A549 (cell line): ENCODE data around the gene FBXO5. TPM values are rescaled to one million over a fixed set of nuclear protein-coding genes. Genes with fewer than 3 reads are reported as not detected.
A peak's percentile ranks its signal among the peaks of the same experiment; 100 is the strongest.

Experiments used
- ATAC-seq, 2 experiments: fragments of 200-7000 bp in 1 of 2; fragments of >200 bp in 1 of 2; cut with Nextera tagmentation in 1 of 2; cut with Tn5 transposase in 1 of 2; 3 replicates each; pipeline versions ENCODE4 v1.8.0 to v1.9.1; 2018 to 2020; ENCODE audit warnings: mild to moderate bottlenecking in 1 of 2, moderate library complexity in 1 of 2
- CTCF ChIA-PET: fragments of 300-600 bp; sonication (Branson Sonifier 250); formaldehyde crosslinking; extraction: SDS; loops from one replicate; lab custom pipeline; 2021; ENCODE audit warnings: antibody characterized with exemption, inconsistent platforms; lab: Yijun Ruan, JAX
- POLR2A ChIA-PET: fragments of 350-600 bp; formaldehyde crosslinking; extraction: SDS; loops from one replicate; lab custom pipeline; 2021; ENCODE audit warnings: antibody characterized with exemption, inconsistent platforms; lab: Yijun Ruan, JAX
- DNase-seq, 2 experiments: peaks; one replicate each; pipeline versions ENCODE4 v3.0.0 to v3.0.0-alpha.2; 2011 to 2016; ENCODE audit warnings: low read depth in 1 of 2, low spot score in 1 of 2
- FAIRE-seq: peaks from 2 replicates; lab custom pipeline; 2011; peaks lifted over from hg19 to GRCh38; lab: Jason Lieb, UNC
- H3K27ac ChIP-seq, 2 experiments: fragments of >200 bp; sonication (Bioruptor Twin); formaldehyde crosslinking; 3 replicates each; pipeline ENCODE4 v1.5.1; 2016 to 2017
- H3K4me1 ChIP-seq: fragments of >200 bp; sonication (Bioruptor Twin); formaldehyde crosslinking; 3 replicates; pipeline ENCODE4 v1.6.1; 2016
- H3K4me2 ChIP-seq: fragments of >200 bp; sonication (Bioruptor Twin); formaldehyde crosslinking; 3 replicates; pipeline ENCODE4 v1.6.1; 2016
- H3K4me3 ChIP-seq: fragments of >200 bp; sonication (Bioruptor Twin); formaldehyde crosslinking; 3 replicates; pipeline ENCODE4 v1.5.1; 2016
- H3K9me3 ChIP-seq: fragments of >200 bp; sonication (Bioruptor Twin); formaldehyde crosslinking; 3 replicates; pipeline ENCODE4 v1.6.1; 2016
- CBX2 ChIP-seq: fragments of 200-600 bp; sonication (generic); IDR thresholded peaks from 2 replicates; pipeline ENCODE4 v1.6.1; 2016; ENCODE audit warnings: low read depth, mild to moderate bottlenecking, borderline replicate concordance
- CBX8 ChIP-seq: fragments of 200-600 bp; sonication (generic); IDR thresholded peaks from 2 replicates; pipeline ENCODE4 v1.6.1; 2016
- CEBPB ChIP-seq, 2 experiments: fragments of >200 bp in 1 of 2; sonication (Bioruptor Twin) in 1 of 2; formaldehyde crosslinking in 1 of 2; IDR thresholded peaks; 2 replicates each; pipeline ENCODE4 v1.6.1; 2012 to 2016
- EP300 ChIP-seq, 2 experiments: fragments of >200 bp; sonication (Bioruptor Twin); formaldehyde crosslinking; IDR thresholded peaks; 2 replicates in 1 of 2; 3 replicates in 1 of 2; pipeline ENCODE4 v1.6.1; 2016 to 2017
- FOSB ChIP-seq: fragments of 250-450 bp; sonication (Bioruptor Pico); IDR thresholded peaks from 2 replicates; pipeline ENCODE4 v1.5.0; 2020; ENCODE audit warnings: mild to moderate bottlenecking, moderate library complexity
- HOXA7 ChIP-seq: fragments of 250-450 bp; sonication (Bioruptor Pico); IDR thresholded peaks from 2 replicates; pipeline ENCODE4 v1.5.0; 2020; ENCODE audit warnings: mild to moderate bottlenecking, moderate library complexity
- HOXB5 ChIP-seq: fragments of 250-450 bp; sonication (Bioruptor Pico); IDR thresholded peaks from 2 replicates; pipeline ENCODE4 v1.5.0; 2020; ENCODE audit warnings: mild to moderate bottlenecking, moderate library complexity
- JUNB ChIP-seq: fragments of >200 bp; sonication (Bioruptor Twin); formaldehyde crosslinking; IDR thresholded peaks from 2 replicates; pipeline ENCODE4 v1.6.1; 2016
- MAFK ChIP-seq: fragments of 450-650 bp; IDR thresholded peaks from 2 replicates; pipeline ENCODE4 v1.6.1; 2014; ENCODE audit not compliant: partially characterized antibody
- NFE2L2 ChIP-seq: fragments of 150-350 bp; conservative IDR thresholded peaks from 2 replicates; pipeline ENCODE4 v1.6.1; 2014; ENCODE audit warnings: low read length
- NPAS2 ChIP-seq: fragments of 250-450 bp; sonication (Bioruptor Pico); IDR thresholded peaks from 2 replicates; pipeline ENCODE4 v1.8.0; 2022; ENCODE audit warnings: mild to moderate bottlenecking, moderate library complexity, borderline replicate concordance
- POLR2A ChIP-seq: IDR thresholded peaks from 2 replicates; pipeline ENCODE4 v1.6.1; 2012; ENCODE audit warnings: mild to moderate bottlenecking, low read length
- POLR2AphosphoS2 ChIP-seq: conservative IDR thresholded peaks from 2 replicates; pipeline ENCODE4 v1.6.1; 2012; ENCODE audit warnings: low read length, improper control_type of control experiment, inconsistent platforms
- RCOR1 ChIP-seq: fragments of 150-350 bp; IDR thresholded peaks from 2 replicates; pipeline ENCODE4 v1.6.1; 2014; ENCODE audit warnings: antibody characterized with exemption, low read length, low read depth
- SMC3 ChIP-seq: fragments of >200 bp; sonication (Bioruptor Twin); formaldehyde crosslinking; IDR thresholded peaks from 3 replicates; pipeline ENCODE4 v1.6.1; 2018; ENCODE audit warnings: inconsistent platforms
- SREBF2 ChIP-seq: fragments of 450-650 bp; IDR thresholded peaks from 2 replicates; pipeline ENCODE4 v1.6.1; 2014; ENCODE audit warnings: mild to moderate bottlenecking, moderate library complexity
- ZFP36 ChIP-seq: fragments of 450-650 bp; IDR thresholded peaks from 2 replicates; pipeline ENCODE4 v1.6.1; 2014; ENCODE audit warnings: borderline replicate concordance; ENCODE audit not compliant: partially characterized antibody
- WGBS: methylation state at CpG from one replicate; pipeline ENCODE4 v1.1.6; 2017; ENCODE audit errors: missing lambda C conversion rate; 5-methylcytosine and 5-hydroxymethylcytosine counted together
- polyA plus RNA-seq, 4 experiments: library from polyadenylated mRNA; depleted of rRNA in 3 of 4; stranded (reverse); fragments of >200 nt; fragmentation: RNase III in 1 of 4; extraction: RNeasy Plus Mini Kit Qiagen cat#74134 plus additional on column Dnase treatment in 1 of 4; gene quantifications; 2 replicates in 3 of 4; 3 replicates in 1 of 4; pipeline ENCODE4 v1.2.3, GENCODE V29; 2011 to 2017
- TF ChIP-seq, protein P1 (sequence below): fragments of >200 bp; sonication (Bioruptor Twin); formaldehyde crosslinking; IDR thresholded peaks from 3 replicates; pipeline ENCODE4 v1.6.1; 2016
- TF ChIP-seq, protein P2 (sequence below): IDR thresholded peaks from 2 replicates; pipeline ENCODE4 v1.6.1; 2012
- TF ChIP-seq, protein P3 (sequence below): IDR thresholded peaks from 2 replicates; pipeline ENCODE4 v1.6.1; 2012
- TF ChIP-seq, protein P4 (sequence below): fragments of >200 bp; sonication (Bioruptor Twin); formaldehyde crosslinking; IDR thresholded peaks from 3 replicates; pipeline ENCODE4 v1.5.1; 2016
- TF ChIP-seq, protein P5 (sequence below): fragments of 150-350 bp; IDR thresholded peaks from 2 replicates; pipeline ENCODE4 v1.6.1; 2014; ENCODE audit warnings: low read depth, mild to moderate bottlenecking, low read length

The FBXO5 gene
- polyA plus RNA-seq, 2 of the 4 experiments (the other 2 are of a cell fraction) = 14.3 to 29.2 TPM

DNA sequence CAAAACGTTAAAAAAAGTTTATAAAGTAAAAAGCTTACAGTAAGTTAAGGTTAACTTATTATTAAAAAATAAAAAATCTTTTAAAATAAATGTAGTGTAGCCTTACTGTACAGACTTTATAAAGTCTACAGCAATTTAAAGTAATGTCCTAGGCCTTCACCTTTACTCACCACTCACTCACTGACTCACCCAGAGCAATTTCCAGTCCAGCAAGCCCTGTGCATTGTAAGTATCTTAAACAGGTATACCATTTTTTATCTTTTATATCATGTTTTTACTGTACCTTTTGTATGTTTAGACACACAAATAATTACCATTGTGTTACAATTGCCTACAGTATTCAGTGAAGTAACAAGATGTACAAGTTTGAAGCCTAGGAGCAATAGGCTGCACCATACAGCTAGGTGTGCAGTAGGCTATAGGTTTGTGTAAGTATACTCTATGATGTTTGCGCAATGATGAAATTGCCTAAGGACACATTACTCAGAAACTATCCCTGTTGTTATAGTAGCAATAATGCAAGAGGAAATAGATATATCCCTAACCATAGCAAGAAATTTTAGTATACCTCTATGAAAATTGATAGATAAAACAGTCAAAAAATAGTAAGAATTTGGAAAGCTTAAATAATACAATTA is 39.5 kb downstream of the FBXO5 start:
- H3K4me2 ChIP-seq = no peak overlapping the region
- no peak for ATAC-seq

DNA sequence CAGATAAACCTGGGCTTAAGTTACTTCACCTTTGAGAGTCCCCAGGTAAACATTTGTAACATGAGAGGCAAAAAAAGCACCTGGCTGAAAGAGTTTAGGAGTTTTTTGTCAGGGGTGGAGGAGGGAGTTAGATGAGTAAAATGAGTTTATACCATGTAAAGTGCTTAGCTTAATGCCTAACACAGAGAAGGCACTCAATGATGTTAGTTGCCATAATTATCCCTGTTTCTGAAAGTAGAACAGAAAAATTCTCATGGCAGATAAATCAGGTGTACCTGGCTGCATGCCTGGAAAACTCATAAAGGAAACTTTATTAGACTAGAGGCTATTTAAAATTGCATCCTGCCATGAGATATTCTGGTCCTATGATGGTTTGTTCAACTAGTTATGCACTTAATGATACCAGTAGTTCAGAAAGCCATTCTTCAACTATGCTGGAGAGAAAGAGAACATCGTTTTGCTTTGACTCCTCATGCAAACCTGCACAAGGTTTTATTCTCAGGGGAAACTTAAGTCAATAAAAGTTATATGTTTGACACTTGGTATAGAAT is 40.4 kb downstream of the FBXO5 start:
- ChIA-PET POLR2A (no interaction called here), CTCF (interaction anchor here (1.3 kb wide), 1 partner anchor 44 kb away, joined by 4 read pairs; no protein-coding TSS in a partner anchor)
- no peak overlapping the region for H3K4me2 ChIP-seq
- FAIRE-seq = no peak
- TF ChIP-seq JUNB (no peak), FOSB (CRISPR knock-in tag) (no peak), CEBPB (IDR thresholded peaks at IDR 0.05) (no peak), HOXB5 (no peak)
- no peaks in the 10 kb centered on the region for H3K4me1 ChIP-seq
- no peak overlapping the region for H3K27ac ChIP-seq
- no peak for DNase-seq
- no peak overlapping the region for H3K4me3 ChIP-seq
- 0% methylated on average over 1 of the region's 1 CpG for WGBS
- no peaks in the 10 kb centered on the region for H3K9me3 ChIP-seq
- ATAC-seq = no peak

More for the DNA sequence above, 39.5 kb downstream of the FBXO5 start:
- no peak overlapping the region for H3K27ac ChIP-seq
- TF ChIP-seq CEBPB (IDR thresholded peaks at IDR 0.05) (peak in 1 of 2 experiments; percentile 38; a peak in 1 of 4 replicates), HOXB5 (no peak), CBX8 (no peak)
- 51% methylated on average over 2 of the region's 2 CpGs for WGBS
- POLR2A ChIA-PET = no interaction called here
- H3K9me3 ChIP-seq = no peaks in the 10 kb centered on the region
- 0 out of 3 replicates have a peak, but pooled peaks cover under 1% of the 10 kb centered on the region for H3K4me1 ChIP-seq
- H3K4me3 ChIP-seq = no peak overlapping the region
- no peak for FAIRE-seq
- DNase-seq = no peak
- CTCF ChIA-PET = interaction anchor here (1.0 kb wide), 1 partner anchor 79 kb away, joined by 3 read pairs; no protein-coding TSS in a partner anchor

DNA sequence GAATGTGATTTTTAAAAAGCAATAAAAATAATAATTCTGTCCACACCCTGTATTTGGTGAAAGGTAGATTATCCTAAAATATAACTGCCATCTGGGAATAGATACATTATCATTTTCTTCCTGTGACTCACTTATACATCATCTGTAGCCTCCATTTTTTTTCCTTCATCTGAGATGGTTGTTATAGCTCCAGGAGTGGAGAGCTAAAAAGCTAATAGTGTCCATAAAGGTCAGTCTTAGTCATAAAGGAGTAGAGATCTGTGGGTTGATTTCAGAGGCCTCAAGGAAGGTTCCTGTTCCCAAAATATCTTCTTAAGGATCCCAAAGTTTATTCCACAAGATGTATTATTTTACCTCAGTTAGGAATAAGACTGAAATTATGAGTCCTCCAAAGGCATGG is 41.1 kb downstream of the FBXO5 start:
- no peak for FAIRE-seq

DNA sequence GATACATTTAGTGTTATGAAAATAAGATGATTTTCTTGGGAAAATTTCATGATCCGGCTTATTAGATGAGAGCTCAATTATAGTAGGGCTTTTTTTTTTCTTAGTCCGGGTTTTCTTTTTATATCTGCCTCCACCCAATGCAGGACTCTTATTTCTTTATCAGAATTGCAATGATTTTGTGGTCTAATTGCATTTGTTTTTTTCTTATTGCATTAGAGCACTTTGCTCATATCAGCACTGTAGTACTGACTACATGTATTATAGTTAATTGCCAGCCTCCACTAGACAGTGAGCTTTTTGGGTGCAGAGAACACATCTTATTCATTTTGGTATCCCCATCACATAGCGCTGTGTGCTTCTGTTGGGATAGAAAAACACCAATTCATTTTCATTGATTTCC is 50.0 kb downstream of the FBXO5 start:
- Histone ChIP-seq H3K4me3 (no peak overlapping the region), H3K9me3 (no peaks in the 10 kb centered on the region), H3K4me2 (no peak overlapping the region), H3K27ac (no peak overlapping the region), H3K4me1 (no peaks in the 10 kb centered on the region)
- 30% methylated on average over 3 of the region's 3 CpGs for WGBS
- CTCF ChIA-PET = no interaction called here
- TF ChIP-seq RCOR1 = no peak
- TF ChIP-seq, protein P1, sequence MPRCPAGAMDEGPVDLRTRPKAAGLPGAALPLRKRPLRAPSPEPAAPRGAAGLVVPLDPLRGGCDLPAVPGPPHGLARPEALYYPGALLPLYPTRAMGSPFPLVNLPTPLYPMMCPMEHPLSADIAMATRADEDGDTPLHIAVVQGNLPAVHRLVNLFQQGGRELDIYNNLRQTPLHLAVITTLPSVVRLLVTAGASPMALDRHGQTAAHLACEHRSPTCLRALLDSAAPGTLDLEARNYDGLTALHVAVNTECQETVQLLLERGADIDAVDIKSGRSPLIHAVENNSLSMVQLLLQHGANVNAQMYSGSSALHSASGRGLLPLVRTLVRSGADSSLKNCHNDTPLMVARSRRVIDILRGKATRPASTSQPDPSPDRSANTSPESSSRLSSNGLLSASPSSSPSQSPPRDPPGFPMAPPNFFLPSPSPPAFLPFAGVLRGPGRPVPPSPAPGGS = no peak
- TF ChIP-seq SREBF2 = no peak
- no peak for TF ChIP-seq CBX8
- TF ChIP-seq POLR2A = no peak
- no peak for TF ChIP-seq POLR2AphosphoS2
- FAIRE-seq (no peak), DNase-seq (no peak), ATAC-seq (no peak)
- POLR2A ChIA-PET = no interaction called here

More for the DNA sequence above, 41.1 kb downstream of the FBXO5 start:
- Histone ChIP-seq H3K27ac (no peak overlapping the region), H3K4me1 (no peaks in the 10 kb centered on the region), H3K4me3 (no peak overlapping the region), H3K9me3 (no peaks in the 10 kb centered on the region), H3K4me2 (no peak overlapping the region)
- ChIA-PET POLR2A (no interaction called here), CTCF (interaction anchor here (1.3 kb wide), 1 partner anchor 44 kb away, joined by 4 read pairs; no protein-coding TSS in a partner anchor)
- ATAC-seq (no peak), DNase-seq (no peak)
- TF ChIP-seq NPAS2 (CRISPR knock-in tag) = no peak
- TF ChIP-seq ZFP36 = no peak
- TF ChIP-seq, protein P2, sequence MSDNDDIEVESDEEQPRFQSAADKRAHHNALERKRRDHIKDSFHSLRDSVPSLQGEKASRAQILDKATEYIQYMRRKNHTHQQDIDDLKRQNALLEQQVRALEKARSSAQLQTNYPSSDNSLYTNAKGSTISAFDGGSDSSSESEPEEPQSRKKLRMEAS = no peak
- TF ChIP-seq SMC3 = no peak
- TF ChIP-seq, all 56 proteins: peak for 0

DNA sequence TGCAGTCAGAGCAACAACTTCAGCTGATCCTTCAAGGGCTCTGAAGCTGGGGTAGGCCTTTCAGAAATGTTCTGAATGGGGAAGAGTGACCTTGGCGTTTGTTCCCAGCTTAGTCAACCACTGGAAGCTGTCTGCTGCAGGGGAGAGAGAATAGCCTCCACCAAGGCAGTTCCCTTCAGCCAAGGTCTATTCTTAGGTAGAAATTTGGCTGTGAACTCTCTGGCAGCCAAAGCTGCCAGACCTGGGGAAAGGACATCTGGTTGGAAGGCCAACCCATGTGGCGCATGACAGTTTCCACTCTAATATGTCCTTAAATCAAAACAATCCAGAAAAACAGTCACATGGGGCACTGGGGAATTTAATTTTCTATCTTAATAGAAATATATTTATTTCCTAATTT is 60.1 kb downstream of the FBXO5 start:
- ChIA-PET POLR2A (no interaction called here), CTCF (interaction anchor here (0.8 to 1.2 kb wide), 2 partner anchors 14 to 25 kb away, joined by 3 to 4 read pairs; no protein-coding TSS in a partner anchor)
- Histone ChIP-seq H3K4me1 (no peaks in the 10 kb centered on the region), H3K27ac (no peak overlapping the region), H3K4me3 (no peak overlapping the region), H3K9me3 (no peaks in the 10 kb centered on the region), H3K4me2 (no peak overlapping the region)
- ATAC-seq = no peak
- no peak for DNase-seq
- 50% methylated on average over 2 of the region's 2 CpGs for WGBS
- no peak for FAIRE-seq
- TF ChIP-seq, protein P3, sequence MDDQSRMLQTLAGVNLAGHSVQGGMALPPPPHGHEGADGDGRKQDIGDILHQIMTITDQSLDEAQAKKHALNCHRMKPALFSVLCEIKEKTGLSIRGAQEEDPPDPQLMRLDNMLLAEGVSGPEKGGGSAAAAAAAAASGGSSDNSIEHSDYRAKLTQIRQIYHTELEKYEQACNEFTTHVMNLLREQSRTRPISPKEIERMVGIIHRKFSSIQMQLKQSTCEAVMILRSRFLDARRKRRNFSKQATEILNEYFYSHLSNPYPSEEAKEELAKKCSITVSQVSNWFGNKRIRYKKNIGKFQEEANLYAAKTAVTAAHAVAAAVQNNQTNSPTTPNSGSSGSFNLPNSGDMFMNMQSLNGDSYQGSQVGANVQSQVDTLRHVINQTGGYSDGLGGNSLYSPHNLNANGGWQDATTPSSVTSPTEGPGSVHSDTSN = no peak
- TF ChIP-seq EP300 (IDR thresholded peaks at IDR 0.05) (no peak), NFE2L2 (no peak), HOXA7 (no peak), MAFK (no peak), POLR2A (no peak), CBX2 (no peak), CEBPB (IDR thresholded peaks at IDR 0.05) (no peak)
- TF ChIP-seq, protein P4, sequence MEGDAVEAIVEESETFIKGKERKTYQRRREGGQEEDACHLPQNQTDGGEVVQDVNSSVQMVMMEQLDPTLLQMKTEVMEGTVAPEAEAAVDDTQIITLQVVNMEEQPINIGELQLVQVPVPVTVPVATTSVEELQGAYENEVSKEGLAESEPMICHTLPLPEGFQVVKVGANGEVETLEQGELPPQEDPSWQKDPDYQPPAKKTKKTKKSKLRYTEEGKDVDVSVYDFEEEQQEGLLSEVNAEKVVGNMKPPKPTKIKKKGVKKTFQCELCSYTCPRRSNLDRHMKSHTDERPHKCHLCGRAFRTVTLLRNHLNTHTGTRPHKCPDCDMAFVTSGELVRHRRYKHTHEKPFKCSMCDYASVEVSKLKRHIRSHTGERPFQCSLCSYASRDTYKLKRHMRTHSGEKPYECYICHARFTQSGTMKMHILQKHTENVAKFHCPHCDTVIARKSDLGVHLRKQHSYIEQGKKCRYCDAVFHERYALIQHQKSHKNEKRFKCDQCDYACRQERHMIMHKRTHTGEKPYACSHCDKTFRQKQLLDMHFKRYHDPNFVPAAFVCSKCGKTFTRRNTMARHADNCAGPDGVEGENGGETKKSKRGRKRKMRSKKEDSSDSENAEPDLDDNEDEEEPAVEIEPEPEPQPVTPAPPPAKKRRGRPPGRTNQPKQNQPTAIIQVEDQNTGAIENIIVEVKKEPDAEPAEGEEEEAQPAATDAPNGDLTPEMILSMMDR = no peak
- TF ChIP-seq, protein P5, sequence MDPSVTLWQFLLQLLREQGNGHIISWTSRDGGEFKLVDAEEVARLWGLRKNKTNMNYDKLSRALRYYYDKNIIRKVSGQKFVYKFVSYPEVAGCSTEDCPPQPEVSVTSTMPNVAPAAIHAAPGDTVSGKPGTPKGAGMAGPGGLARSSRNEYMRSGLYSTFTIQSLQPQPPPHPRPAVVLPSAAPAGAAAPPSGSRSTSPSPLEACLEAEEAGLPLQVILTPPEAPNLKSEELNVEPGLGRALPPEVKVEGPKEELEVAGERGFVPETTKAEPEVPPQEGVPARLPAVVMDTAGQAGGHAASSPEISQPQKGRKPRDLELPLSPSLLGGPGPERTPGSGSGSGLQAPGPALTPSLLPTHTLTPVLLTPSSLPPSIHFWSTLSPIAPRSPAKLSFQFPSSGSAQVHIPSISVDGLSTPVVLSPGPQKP = no peak
